Hepatic stellate cell (primary cell): ENCODE data around the gene DHRS2.

Source experiments
- DNase-seq: peaks from one replicate; pipeline ENCODE4 v3.0.0; 2011; ENCODE audit warnings: low spot score

The DHRS2 gene

GRCh38 chr14:23694085-23694948 is 58.2 kb downstream of the DHRS2 start:
- DNase-seq = no peak
